SIG-M5 (cell line): ENCODE measurements around the gene RPS6KC1.
"Not testable (repeated sequence)": the region's sequence is repeated elsewhere in the genome, so short reads cannot be mapped to it uniquely, and the experiment has no call there.

Experiments used
- DNase-seq: peaks from one replicate; lab custom pipeline; 2025; lab: John Stamatoyannopoulos, UW

RPS6KC1 gene

DNA sequence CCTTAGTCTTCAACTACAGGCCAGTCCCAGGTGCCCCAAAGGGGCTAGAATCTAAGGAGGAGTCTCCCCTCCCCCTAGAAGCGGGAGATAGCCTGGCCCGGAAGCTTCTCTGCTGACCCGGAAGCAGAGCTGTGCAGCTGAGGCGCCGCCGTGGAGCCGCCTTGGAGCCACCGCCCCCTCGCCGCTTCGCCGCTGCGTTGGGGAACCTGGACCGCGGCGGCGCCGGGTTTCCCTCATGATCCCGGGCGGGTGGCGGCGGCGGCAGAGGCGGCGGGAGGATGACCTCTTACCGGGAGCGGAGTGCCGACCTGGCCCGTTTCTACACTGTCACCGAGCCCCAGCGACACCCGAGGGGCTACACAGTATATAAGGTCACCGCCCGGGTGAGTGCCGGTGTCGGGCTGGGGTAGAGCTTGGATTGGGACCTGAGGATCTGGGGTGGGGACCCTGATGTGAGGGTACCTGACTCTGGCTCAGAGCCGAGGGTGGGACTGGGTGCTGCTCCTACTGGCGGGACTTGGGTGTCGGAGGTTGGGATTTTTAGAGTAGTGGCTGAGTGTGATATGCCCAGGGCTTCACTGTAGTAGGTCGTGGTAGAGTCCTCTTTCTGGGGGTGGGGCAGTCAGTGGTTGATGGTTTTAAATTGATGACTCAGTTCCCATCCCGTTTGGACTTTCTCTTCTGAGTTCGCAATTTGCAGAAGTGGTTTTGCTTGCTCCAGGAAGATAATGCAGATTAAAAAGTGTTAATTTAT, at the start of gene RPS6KC1:
RPS6KC1 (plus strand) TSS at position 115 of the 754 bp plus-strand sequence; CDS start at position 279, 164 bp downstream.
- DNase-seq = peak; percentile 69

DNA sequence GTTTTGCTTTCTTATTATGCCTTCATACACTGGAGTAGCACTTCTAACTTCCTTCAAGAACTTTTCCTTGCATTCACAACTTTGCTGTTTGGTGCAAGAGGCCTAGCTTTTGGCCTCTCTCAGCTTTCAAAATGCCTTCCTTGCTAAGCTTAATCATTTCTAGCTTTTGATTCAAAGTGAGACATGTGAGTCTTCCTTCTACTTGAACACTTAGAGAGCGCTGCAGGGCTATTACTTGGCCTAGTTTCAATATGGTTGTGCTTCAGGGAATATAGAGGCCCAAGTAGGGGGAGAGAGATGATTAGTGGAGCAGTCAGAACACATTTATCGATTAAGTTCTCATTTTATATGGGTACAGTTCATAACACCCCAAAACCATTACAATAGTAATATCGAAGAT, 47.8 kb upstream of the RPS6KC1 start:
- DNase-seq = no peak

DNA sequence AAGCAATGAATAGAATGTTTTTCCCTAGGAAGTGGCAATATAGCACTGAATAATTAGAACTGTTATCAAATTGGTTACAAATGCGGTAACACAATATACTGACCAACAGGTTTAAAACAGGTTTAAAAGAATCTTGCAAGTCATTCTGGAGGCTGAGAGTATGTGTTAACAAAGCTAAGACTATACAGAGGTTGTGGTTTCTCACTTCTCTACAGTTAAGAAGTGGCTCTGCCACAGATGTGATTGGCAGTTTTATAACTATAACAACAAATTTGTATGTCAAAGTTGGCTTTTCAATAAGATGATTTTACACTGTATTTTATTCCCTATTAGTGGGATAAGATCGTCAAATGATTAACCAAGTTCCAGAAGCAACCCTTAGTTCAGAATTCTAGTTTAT, 42.5 kb upstream of the RPS6KC1 start:
- DNase-seq = no peak

GRCh38 chr1:213014642-213015041, 36.4 kb upstream of the RPS6KC1 start:
- DNase-seq = no peak

DNA sequence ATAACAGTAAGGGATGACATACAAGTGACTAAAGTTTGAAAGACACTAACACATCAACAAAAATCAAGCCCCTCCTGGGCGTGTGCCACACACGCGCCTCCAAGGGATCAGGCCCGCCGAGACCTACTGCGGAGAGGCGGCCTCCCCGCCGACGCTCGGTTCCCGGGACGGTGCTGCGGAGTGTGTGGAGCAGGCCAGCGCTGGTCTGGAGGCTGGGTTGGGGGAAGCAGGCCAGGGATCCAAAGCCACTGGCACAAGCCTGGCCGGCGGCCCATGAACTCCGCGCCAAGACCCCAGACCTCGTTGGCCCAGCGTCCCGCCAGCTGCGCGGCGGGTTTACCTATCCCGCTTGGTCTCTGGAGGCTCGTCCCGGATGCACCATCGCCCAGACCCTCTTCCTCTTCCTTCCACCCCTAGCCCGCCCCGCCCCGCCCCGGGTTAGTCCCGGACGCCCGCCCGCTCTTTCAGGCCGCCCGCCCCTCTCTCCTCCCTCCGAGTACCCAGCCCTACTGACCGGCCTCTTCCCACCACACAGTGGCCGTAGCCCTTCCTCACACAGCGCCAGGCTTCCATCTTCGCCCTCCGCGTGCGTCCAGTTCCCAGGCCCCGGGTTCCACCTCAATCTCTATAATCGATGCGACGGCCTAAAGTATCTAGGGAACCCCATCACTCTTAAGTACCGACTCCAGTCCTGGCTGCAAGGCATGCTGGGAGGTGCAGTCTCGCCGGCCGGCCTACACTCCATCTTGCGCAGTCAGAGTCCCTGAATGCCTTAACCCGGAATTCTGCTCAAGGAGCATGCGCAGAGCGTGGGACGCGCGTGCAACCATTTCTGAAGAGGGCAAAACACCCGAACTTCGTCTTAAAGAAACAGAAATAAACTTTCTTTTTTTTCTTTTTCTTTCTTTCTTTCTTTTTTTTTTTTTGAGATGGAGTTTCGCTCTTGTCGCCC, 35.7 kb upstream of the RPS6KC1 start, which contains the start of gene ANGEL2:
ANGEL2 (minus strand) TSS at position 769 of the 952 bp plus-strand sequence; CDS start at position 573, 196 bp downstream.
- DNase-seq = peak; percentile 99

GRCh38 chr1:213017447-213018273, 33.4 kb upstream of the RPS6KC1 start:
- no peak for DNase-seq

DNA sequence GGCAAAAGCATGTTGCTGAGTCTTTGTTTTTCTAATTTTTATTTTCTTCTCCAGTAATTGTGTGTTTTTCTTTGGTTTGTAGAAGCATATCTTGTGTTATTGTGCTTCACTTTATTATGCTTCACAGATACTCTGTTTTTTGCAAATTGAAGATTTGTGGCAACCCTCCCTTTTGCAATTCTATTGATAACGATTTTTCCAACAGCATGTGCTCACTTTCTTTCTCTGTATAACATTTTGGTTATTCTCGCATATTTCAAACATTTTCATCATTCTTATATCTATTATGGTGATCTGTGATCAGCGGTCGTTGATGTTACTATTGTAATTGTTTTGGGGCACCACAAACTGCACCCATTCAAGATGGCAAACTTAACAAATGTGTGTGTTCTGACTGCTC, 31.6 kb upstream of the RPS6KC1 start:
- no peak for DNase-seq

GRCh38 chr1:213020016-213020415, 31.0 kb upstream of the RPS6KC1 start:
- DNase-seq = no peak

DNA sequence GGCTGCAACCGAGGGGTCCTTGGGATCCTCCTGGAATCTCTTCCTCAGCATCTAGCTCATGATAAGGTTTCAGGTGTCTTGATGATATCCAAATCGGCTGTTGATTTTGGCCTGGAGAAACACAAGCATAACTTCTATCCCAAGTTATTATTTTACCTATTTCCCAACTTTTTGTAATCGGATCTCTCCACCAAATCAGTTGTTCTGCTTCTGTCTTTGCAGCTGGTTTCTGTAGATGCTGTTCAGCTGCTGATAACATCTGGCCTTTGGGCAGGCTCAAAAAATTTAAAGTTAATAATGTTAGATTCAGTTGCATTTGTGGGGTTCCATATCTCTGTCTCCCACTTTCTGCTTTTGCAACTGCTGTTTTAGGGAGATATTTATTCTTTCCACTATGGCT, 24.0 kb upstream of the RPS6KC1 start:
- not testable (repeated sequence) for DNase-seq

DNA sequence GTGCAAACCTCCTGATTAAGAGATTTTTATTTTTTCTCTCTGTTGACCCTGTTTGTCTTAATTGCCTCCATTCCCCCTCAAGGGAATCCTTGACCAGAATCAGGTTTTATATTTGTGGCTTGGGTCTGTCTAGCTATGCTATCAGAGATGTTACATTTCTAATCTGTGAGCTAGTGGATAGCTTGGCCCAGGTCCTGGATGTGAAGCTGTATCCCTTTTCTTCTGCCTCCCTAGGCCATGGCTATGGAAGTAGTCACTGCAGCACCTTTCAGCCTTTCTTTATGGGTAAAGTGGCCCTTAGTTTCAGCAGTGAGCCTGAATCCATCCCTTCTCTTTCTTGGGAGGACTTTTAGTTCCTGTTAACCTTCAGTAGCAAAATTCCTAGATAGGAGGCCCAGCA, 18.4 kb upstream of the RPS6KC1 start:
- DNase-seq = no peak

DNA sequence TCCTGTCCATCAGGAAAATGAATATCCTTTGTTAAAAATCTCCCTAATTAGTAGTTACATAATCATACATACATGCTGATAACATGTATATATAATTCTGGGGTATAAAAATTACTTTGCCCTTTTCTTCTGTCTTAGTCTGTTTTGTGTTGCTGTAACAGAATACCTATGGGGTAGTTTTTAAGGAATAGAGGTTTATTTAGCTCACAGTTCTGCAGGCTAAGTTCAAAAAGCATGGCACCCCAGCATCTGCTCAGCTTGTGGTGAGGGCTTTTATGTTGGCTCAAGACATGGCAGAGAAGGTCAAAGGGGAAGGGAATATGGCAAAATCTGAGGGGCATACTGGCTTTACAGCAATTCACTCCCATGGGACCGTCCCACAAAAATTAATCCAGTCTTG, 16.3 kb upstream of the RPS6KC1 start:
- no peak for DNase-seq

GRCh38 chr1:213035573-213035972, 15.5 kb upstream of the RPS6KC1 start:
- DNase-seq = no peak

DNA sequence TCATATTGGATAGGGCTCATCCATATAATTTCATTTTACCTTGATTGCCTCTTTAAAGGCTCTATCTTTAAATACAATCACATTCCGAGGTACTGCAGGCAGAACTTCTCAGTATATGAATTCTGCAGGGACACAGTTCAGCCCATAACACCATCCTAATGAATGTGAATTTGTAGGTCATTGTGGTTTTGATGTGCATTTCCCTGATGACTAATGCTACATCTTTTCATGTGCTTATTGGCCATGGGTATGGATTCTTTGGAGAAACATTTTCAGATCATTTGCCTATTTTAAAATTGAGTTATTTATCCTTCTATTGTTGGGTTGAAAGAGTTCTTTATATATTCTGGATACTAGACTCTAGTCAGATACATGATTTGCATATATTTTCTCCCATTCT, 9.6 kb upstream of the RPS6KC1 start:
- DNase-seq = no peak

DNA sequence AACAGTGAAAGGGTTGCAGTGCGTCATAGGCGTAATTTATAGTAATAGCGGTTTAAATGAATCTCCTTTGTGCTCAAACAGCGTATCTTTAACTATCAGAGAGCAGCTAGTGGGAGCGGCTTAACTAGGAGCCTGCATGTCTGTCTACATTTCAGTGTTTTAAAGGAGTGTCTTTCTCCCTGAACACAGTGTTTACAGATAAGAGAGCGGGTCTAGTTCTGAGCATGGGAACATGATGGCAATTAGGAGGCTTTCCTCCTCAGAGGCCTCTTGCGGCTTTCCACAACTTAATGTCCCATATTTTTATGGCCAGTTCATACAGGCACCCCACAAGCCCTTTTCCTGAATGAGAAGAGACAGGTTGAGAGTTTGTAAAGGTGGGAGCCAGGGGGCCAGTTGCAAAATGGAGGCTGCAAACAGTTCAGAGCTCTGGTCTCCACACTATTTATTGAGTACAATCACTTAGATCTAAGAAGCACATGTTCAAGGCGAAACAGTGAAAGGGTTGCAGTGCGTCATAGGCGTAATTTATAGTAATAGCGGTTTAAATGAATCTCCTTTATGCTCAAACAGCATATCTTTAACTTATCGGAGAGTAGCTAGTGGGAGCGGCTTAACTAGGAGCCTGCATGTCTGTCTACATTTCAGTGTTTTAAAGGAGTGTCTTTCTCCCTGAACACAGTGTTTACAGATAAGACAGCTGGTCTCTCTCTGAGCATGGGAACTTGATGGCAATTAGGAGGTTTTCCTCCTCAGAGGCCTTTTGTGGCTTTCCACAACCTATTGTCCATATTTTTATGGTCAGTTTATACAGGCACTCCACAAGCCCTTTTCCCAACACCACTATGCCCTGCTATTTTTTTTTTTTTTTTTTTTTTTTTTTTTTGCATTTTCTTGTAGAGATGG, 5.5 kb upstream of the RPS6KC1 start:
- not testable (repeated sequence) for DNase-seq

DNA sequence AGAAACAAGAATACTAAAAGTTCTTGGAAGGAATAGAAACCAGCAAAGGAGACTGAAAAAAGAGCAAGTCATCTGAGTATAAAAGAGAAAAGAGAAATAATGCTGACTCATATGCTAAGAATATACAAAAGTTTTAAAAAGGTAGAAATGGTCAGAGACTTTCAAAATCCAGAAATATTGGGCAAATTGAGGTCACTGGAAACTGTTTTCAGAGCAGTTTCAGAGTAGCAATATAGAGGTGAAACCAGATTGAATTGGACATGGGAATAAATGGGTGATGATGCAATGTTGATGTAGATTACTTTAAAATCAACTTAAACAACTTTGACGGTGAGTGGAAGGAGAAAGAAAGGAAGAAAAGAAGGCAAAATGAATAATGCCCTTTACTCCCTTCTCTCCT, 1.8 kb upstream of the RPS6KC1 start:
- DNase-seq = no peak

DNA sequence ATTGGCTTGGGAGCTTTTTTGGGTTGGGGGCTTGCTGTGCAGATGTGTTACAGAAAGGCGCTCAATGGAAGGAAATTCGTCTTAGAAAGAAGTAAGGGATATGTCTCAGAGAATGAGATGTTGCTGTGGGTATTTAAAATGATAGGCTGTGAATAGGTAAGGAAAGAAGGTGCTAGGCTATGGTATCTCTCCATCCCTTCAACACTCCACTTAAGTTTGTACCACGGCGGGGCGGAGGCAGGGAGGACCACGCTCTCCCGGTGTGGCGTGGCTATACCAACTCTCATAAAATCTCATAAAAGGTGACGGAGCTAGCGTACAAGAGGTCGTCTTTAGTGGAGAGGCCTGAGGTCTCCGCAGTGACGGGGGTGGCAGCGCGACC, 305 bp upstream of the RPS6KC1 start:
- DNase-seq = no peak

- DNase-seq = no peak
Observed at GRCh38 chr1:213051881-213052202, 801 bp downstream of the RPS6KC1 start.

DNA sequence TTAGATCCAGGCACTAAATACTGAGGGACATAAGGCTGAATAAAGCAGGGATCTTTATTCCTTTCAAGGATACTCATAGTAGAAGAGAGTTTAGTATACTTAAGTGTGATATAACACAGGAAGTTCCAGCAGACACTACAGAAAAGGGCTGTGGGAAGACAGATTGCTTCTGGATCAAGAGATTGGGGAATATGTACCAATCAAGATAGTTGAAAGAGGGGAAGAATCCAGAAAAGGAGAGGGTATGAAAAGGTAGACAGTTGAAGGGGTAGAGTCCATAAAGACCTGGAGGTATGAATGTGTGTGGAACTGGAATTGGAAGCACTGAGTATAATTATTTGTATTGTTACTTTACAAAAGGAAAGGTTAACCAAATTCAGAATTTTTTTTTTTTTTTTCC, 2.4 kb downstream of the RPS6KC1 start:
- DNase-seq = no peak

DNA sequence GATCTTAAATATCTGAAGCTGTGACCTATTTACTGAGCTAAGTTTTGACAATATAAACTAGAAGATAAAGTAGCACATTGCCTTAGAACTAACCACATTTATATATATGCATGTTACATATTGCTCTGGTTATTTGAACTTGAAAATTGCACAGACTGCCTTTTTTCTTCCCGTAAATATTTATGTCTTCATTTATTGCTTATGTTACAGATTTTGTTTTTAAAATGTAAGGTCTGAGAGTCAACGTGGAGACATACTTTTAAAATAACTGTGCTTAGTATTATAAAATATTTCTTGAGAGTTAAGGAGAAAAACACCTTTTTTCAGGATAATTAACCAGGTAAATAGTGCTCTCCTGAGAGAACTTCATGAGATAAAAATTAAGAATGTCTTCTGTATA, 3.1 kb downstream of the RPS6KC1 start:
- no peak for DNase-seq

- no peak for DNase-seq
Observed at GRCh38 chr1:213054733-213055591, 3.9 kb downstream of the RPS6KC1 start.
